ENCODE data around the gene IFIT3. TPM values are rescaled to one million over a fixed set of nuclear protein-coding genes. Genes with fewer than 3 reads are reported as not detected.

Gene IFIT3
- polyA plus RNA-seq, 2 of the 4 experiments (the other 2 are of a cell fraction): 1.5 to 2.1 TPM

- TF ChIP-seq JUNB (IDR thresholded peaks at IDR 0.05) (no peak), GATA3 (IDR thresholded peaks at IDR 0.05; ENCODE audit: borderline replicate concordance) (no peak), ZC3H11A (IDR thresholded peaks at IDR 0.05) (no peak)
These were observed 33.0 kb upstream of the IFIT3 start for GRCh38 chr10:89294721-89295239.

GRCh38 chr10:89295597-89295996 is 32.2 kb upstream of the IFIT3 start:
- POLR2A ChIA-PET: no interaction called here
- DNase-seq (ENCODE audit: low read depth in 1 of 2, low spot score in 1 of 2): no peak

More at GRCh38 chr10:89294721-89295239, 33.0 kb upstream of the IFIT3 start:
- no peak overlapping the region for H3K4me2 ChIP-seq
- ATAC-seq (no peak), FAIRE-seq (no peak), DNase-seq (ENCODE audit: low read depth in 1 of 2, low spot score in 1 of 2) (no peak)
- CTCF ChIA-PET: interaction anchor here (0.7 kb wide), 1 partner anchor 47 kb away, joined by 5 read pairs; no protein-coding TSS in a partner anchor
- H3K4me1 ChIP-seq: 0 out of 3 replicates have a peak, but pooled peaks cover 6% of the 10 kb centered on the region
- POLR2A ChIA-PET: interaction anchor here (0.7 kb wide), 1 partner anchor 301 kb away, joined by 3 read pairs; no protein-coding TSS in a partner anchor
- WGBS (ENCODE audit: missing lambda C conversion rate): 62% methylated on average over 3 of the region's 3 CpGs
- H3K27ac ChIP-seq: no peak overlapping the region
- H3K9me3 ChIP-seq: peaks cover 3% of the 10 kb centered on the region; the same call in 1 of the 3 replicates
- H3K4me3 ChIP-seq: no peak overlapping the region

GRCh38 chr10:89296220-89296648 is 31.6 kb upstream of the IFIT3 start:
- H3K4me3 ChIP-seq: no peak overlapping the region
- TF ChIP-seq HMGXB4 (CRISPR knock-in tag; IDR thresholded peaks at IDR 0.05; ENCODE audit: borderline replicate concordance) (no peak), CBX8 (IDR thresholded peaks at IDR 0.05) (no peak), CEBPB (IDR thresholded peaks at IDR 0.05) (peak; percentile 19 to 63; a peak in 3 of 4 replicates)
- CTCF ChIA-PET: interaction anchor here (0.6 kb wide), 1 partner anchor 742 kb away, joined by 3 read pairs; no protein-coding TSS in a partner anchor
- ATAC-seq: no peak
- FAIRE-seq: no peak
- peaks cover 3% of the 10 kb centered on the region; the same call in 1 of the 3 replicates for H3K9me3 ChIP-seq
- POLR2A ChIA-PET: no interaction called here
- no peak for DNase-seq (ENCODE audit: low read depth in 1 of 2, low spot score in 1 of 2)
- 77% methylated on average over 5 of the region's 5 CpGs for WGBS (ENCODE audit: missing lambda C conversion rate)
- H3K27ac ChIP-seq: peak overlapping the region in 1 of 2 experiments; percentile 19; a peak in 1 of 6 replicates
- H3K4me1 ChIP-seq: peaks cover 10% of the 10 kb centered on the region; the same call in 1 of the 3 replicates
- no peak overlapping the region for H3K4me2 ChIP-seq

More at GRCh38 chr10:89295597-89295996, 32.2 kb upstream of the IFIT3 start:
- CTCF ChIA-PET: no interaction called here
- Histone ChIP-seq H3K4me1 (0 out of 3 replicates have a peak, but pooled peaks cover 6% of the 10 kb centered on the region), H3K27ac (no peak overlapping the region), H3K4me2 (no peak overlapping the region), H3K4me3 (no peak overlapping the region), H3K9me3 (peaks cover 3% of the 10 kb centered on the region; the same call in 1 of the 3 replicates)
- TF ChIP-seq MAZ (IDR thresholded peaks at IDR 0.05; ENCODE audit: borderline replicate concordance, low read depth, low read length): no peak
- peak in 1 of 2 experiments; percentile 13; a peak in 1 of 4 replicates for TF ChIP-seq CEBPB (IDR thresholded peaks at IDR 0.05)
- no peak for TF ChIP-seq POLR2A (IDR thresholded peaks at IDR 0.05; ENCODE audit: low read length)
- TF ChIP-seq SREBF2 (IDR thresholded peaks at IDR 0.05): no peak
- 19% methylated on average over 1 of the region's 1 CpG for WGBS (ENCODE audit: missing lambda C conversion rate)
- ATAC-seq (no peak), FAIRE-seq (no peak)

- Histone ChIP-seq H3K4me2 (no peak overlapping the region), H3K27ac (no peak overlapping the region), H3K4me3 (no peak overlapping the region), H3K9me3 (peaks cover 3% of the 10 kb centered on the region; the same call in 1 of the 3 replicates), H3K4me1 (peaks cover 16% of the 10 kb centered on the region; the same call in 2 of the 3 replicates)
- FAIRE-seq (no peak), DNase-seq (ENCODE audit: low read depth in 1 of 2, low spot score in 1 of 2) (no peak), ATAC-seq (no peak)
- 82% methylated on average over 4 of the region's 4 CpGs for WGBS (ENCODE audit: missing lambda C conversion rate)
- TF ChIP-seq TFCP2L1 (CRISPR knock-in tag; IDR thresholded peaks at IDR 0.05) (no peak), GATA3 (IDR thresholded peaks at IDR 0.05; ENCODE audit: borderline replicate concordance) (no peak), RNF2 (IDR thresholded peaks at IDR 0.05; ENCODE audit: borderline replicate concordance, low read depth) (no peak), PHF8 (IDR thresholded peaks at IDR 0.05; ENCODE audit: borderline replicate concordance, low read depth) (no peak)
- ChIA-PET CTCF (no interaction called here), POLR2A (no interaction called here)
These were observed 30.4 kb upstream of the IFIT3 start for GRCh38 chr10:89297356-89297755.

GRCh38 chr10:89297791-89298190 is 30.0 kb upstream of the IFIT3 start:
- Histone ChIP-seq H3K4me1 (peaks cover 21% of the 10 kb centered on the region; the same call in 2 of the 3 replicates), H3K9me3 (peaks cover 3% of the 10 kb centered on the region; the same call in 1 of the 3 replicates), H3K4me2 (no peak overlapping the region), H3K4me3 (no peak overlapping the region), H3K27ac (no peak overlapping the region)
- no peak for ATAC-seq
- no peak for DNase-seq (ENCODE audit: low read depth in 1 of 2, low spot score in 1 of 2)
- POLR2A ChIA-PET: no interaction called here
- 95% methylated on average over 5 of the region's 5 CpGs for WGBS (ENCODE audit: missing lambda C conversion rate)
- no peak for FAIRE-seq
- CTCF ChIA-PET: no interaction called here
- TF ChIP-seq POLR2A (IDR thresholded peaks at IDR 0.05; ENCODE audit: low read length) (no peak), BCL3 (IDR thresholded peaks at IDR 0.05) (no peak), RNF2 (IDR thresholded peaks at IDR 0.05; ENCODE audit: borderline replicate concordance, low read depth) (no peak), ZC3H11A (IDR thresholded peaks at IDR 0.05) (no peak), CHD4 (IDR thresholded peaks at IDR 0.05; ENCODE audit: borderline replicate concordance) (no peak), HMGXB4 (CRISPR knock-in tag; IDR thresholded peaks at IDR 0.05; ENCODE audit: borderline replicate concordance) (no peak), MAX (IDR thresholded peaks at IDR 0.05) (no peak), FOXS1 (CRISPR knock-in tag; IDR thresholded peaks at IDR 0.05) (no peak), ZNF302 (CRISPR knock-in tag; IDR thresholded peaks at IDR 0.05) (no peak), CEBPB (IDR thresholded peaks at IDR 0.05) (no peak), JUNB (IDR thresholded peaks at IDR 0.05) (no peak), GATA3 (IDR thresholded peaks at IDR 0.05; ENCODE audit: borderline replicate concordance) (no peak), KDM1A (IDR thresholded peaks at IDR 0.05; ENCODE audit: low read depth) (no peak), FOSB (CRISPR knock-in tag; IDR thresholded peaks at IDR 0.05) (no peak), RFX5 (IDR thresholded peaks at IDR 0.05) (no peak)

Data from A549 (cell line).